Measurements from ENCODE around the gene NSUN2.
"Not testable (repeated sequence)": the region's sequence is repeated elsewhere in the genome, so short reads cannot be mapped to it uniquely, and the experiment has no call there.

Gene NSUN2

GRCh38 chr5:6572825-6573380, 59.9 kb downstream of the NSUN2 start:
- DNase-seq = no peak
- peaks cover 33% of the 10 kb centered on the region for H3K27me3 Mint-ChIP-seq (ENCODE audit: low read depth, poor library complexity)
- no peaks in the 10 kb centered on the region for H3K9me3 Mint-ChIP-seq
- no peak for TF ChIP-seq CTCF (IDR thresholded peaks at IDR 0.05)
- no peaks in the 10 kb centered on the region for H3K4me1 Mint-ChIP-seq
- no peaks in the 10 kb centered on the region for H3K36me3 Mint-ChIP-seq (ENCODE audit: low read depth)
- H3K4me3 Mint-ChIP-seq = no peak overlapping the region
- no peak overlapping the region for H3K27ac Mint-ChIP-seq

- peaks cover 33% of the 10 kb centered on the region for H3K27me3 Mint-ChIP-seq (ENCODE audit: low read depth, poor library complexity)
- no peak overlapping the region for H3K4me3 Mint-ChIP-seq
- TF ChIP-seq CTCF (IDR thresholded peaks at IDR 0.05) = no peak
- no peak for DNase-seq
- no peaks in the 10 kb centered on the region for H3K4me1 Mint-ChIP-seq
- no peaks in the 10 kb centered on the region for H3K36me3 Mint-ChIP-seq (ENCODE audit: low read depth)
- H3K9me3 Mint-ChIP-seq = no peaks in the 10 kb centered on the region
- no peak overlapping the region for H3K27ac Mint-ChIP-seq
Measured at GRCh38 chr5:6572086-6572824, 60.6 kb downstream of the NSUN2 start.

- H3K4me1 Mint-ChIP-seq; H3K4me3 Mint-ChIP-seq; DNase-seq; H3K27ac Mint-ChIP-seq; H3K36me3 Mint-ChIP-seq (ENCODE audit: low read depth); H3K9me3 Mint-ChIP-seq: not testable (repeated sequence)
- peaks cover 30% of the 10 kb centered on the region for H3K27me3 Mint-ChIP-seq (ENCODE audit: low read depth, poor library complexity)
Measured at GRCh38 chr5:6571607-6572006, 61.2 kb downstream of the NSUN2 start.

- Mint-ChIP-seq H3K4me1 (no peaks in the 10 kb centered on the region), H3K4me3 (no peak overlapping the region), H3K36me3 (ENCODE audit: low read depth) (no peaks in the 10 kb centered on the region), H3K9me3 (no peaks in the 10 kb centered on the region), H3K27me3 (ENCODE audit: low read depth, poor library complexity) (peaks cover 30% of the 10 kb centered on the region), H3K27ac (no peak overlapping the region)
- DNase-seq = no peak
- no peak for TF ChIP-seq CTCF (IDR thresholded peaks at IDR 0.05)
Measured at GRCh38 chr5:6570530-6570929, 62.3 kb downstream of the NSUN2 start.

GRCh38 chr5:6568889-6569288, 64.0 kb downstream of the NSUN2 start:
- no peak for TF ChIP-seq CTCF (IDR thresholded peaks at IDR 0.05)
- DNase-seq = no peak
- Mint-ChIP-seq H3K27me3 (ENCODE audit: low read depth, poor library complexity) (peaks cover 18% of the 10 kb centered on the region), H3K9me3 (no peaks in the 10 kb centered on the region), H3K4me3 (no peak overlapping the region), H3K27ac (no peak overlapping the region), H3K4me1 (no peaks in the 10 kb centered on the region), H3K36me3 (ENCODE audit: low read depth) (no peaks in the 10 kb centered on the region)

GRCh38 chr5:6568383-6568782, 64.5 kb downstream of the NSUN2 start:
- H3K4me3 Mint-ChIP-seq = no peak overlapping the region
- no peaks in the 10 kb centered on the region for H3K36me3 Mint-ChIP-seq (ENCODE audit: low read depth)
- no peak for TF ChIP-seq CTCF (IDR thresholded peaks at IDR 0.05)
- no peak overlapping the region for H3K27ac Mint-ChIP-seq
- H3K27me3 Mint-ChIP-seq (ENCODE audit: low read depth, poor library complexity) = peaks cover 14% of the 10 kb centered on the region
- no peak for DNase-seq
- H3K4me1 Mint-ChIP-seq = no peaks in the 10 kb centered on the region
- no peaks in the 10 kb centered on the region for H3K9me3 Mint-ChIP-seq

All from nephron progenitor cell (in vitro differentiated cells).